Testis (tissue), 3 donors: ENCODE data around the gene DISP2. TPM values are rescaled to one million over a fixed set of nuclear protein-coding genes. Genes with fewer than 3 reads are reported as not detected.
A peak's percentile ranks its signal among the peaks of the same experiment; 100 is the strongest.

ENCODE experiments used
- DNase-seq: peaks from one replicate; pipeline ENCODE4 v3.0.0-alpha.2; 2019
- H3K27ac ChIP-seq, 2 donors: fragments of 200-600 bp; sonication (generic); one replicate each; pipeline ENCODE4 v1.5.1; 2019
- H3K27me3 ChIP-seq: fragments of 200-600 bp; sonication (generic); one replicate; pipeline ENCODE4 v1.5.1; 2019
- H3K36me3 ChIP-seq: fragments of 200-600 bp; sonication (generic); one replicate; pipeline ENCODE4 v1.5.1; 2017; ENCODE audit warnings: low read depth; ENCODE audit errors: missing control alignments
- H3K4me1 ChIP-seq: fragments of 200-600 bp; sonication (generic); one replicate; pipeline ENCODE4 v1.5.1; 2019
- H3K4me3 ChIP-seq, 2 donors: fragments of 200-600 bp; sonication (generic); one replicate each; pipeline ENCODE4 v1.5.1; 2017 to 2019
- H3K9me3 ChIP-seq: fragments of 200-600 bp; sonication (generic); one replicate; pipeline ENCODE4 v1.5.1; 2017
- POLR2A ChIP-seq: fragments of 450-650 bp; IDR thresholded peaks from one replicate; pipeline ENCODE4 v1.6.1; 2017; ENCODE audit warnings: antibody characterized with exemption, mild to moderate bottlenecking, moderate library complexity
- WGBS, 2 donors: methylation state at CpG; one replicate each; pipeline ENCODE4 v1.1.5; 2018; 5-methylcytosine and 5-hydroxymethylcytosine counted together
- intact Hi-C: fragments of 100-400 bp; cut with DNase I; formaldehyde crosslinking; loops from one replicate; pipeline ENCODE4 v1.15.1; 2023; ENCODE audit warnings: low total_unique reads
- polyA plus RNA-seq: library from polyadenylated mRNA; stranded (reverse); fragments of 350-450 nt; fragmentation: Illumina TruSeq; extraction: RNeasy Lipid Tissue Mini Kit (QIAGEN cat#74804); gene quantifications from one replicate; pipeline ENCODE4 v1.2.3, GENCODE V29; 2014; ENCODE audit warnings: low read depth, low replicate concordance; ENCODE audit not compliant: insufficient read depth
- total RNA-seq, 2 donors: library from RNA; depleted of rRNA; stranded (reverse); fragments of >200 nt; gene quantifications; one replicate each; pipeline ENCODE4 v1.2.3, GENCODE V29; 2016
- TF ChIP-seq, protein P1 (sequence below), 3 experiments: fragments of 450-650 bp in 2 of 3; fragments of 200-600 bp in 1 of 3; sonication (generic) in 1 of 3; IDR thresholded peaks; one replicate each; pipeline ENCODE4 v1.5.1; 2016 to 2019; ENCODE audit warnings: antibody characterized with exemption in 3 of 3, mild to moderate bottlenecking in 2 of 3, moderate library complexity in 1 of 3

Gene DISP2
- total and polyA plus RNA-seq, 3 donors from 2014 or later, result 3.0 to 7.6 (median 4.4) TPM

DNA sequence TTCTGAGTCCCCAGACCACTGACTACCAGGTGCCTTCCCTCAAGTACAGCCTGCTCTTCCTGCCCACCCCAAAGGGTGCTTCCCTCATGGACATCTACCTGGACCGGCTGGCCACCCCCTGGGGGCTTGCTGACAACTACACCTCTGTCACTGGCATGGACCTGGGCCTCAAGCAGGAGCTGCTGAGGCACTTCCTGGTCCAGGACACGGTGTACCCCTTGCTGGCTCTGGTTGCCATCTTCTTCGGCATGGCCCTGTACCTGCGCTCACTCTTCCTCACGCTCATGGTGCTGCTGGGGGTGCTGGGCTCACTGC is 9.3 kb downstream of the DISP2 start:
- Histone ChIP-seq H3K27ac (no peak overlapping the region), H3K27me3 (no peaks in the 10 kb centered on the region), H3K9me3 (no peaks in the 10 kb centered on the region), H3K4me3 (peak overlapping the region in 1 of 2 donors; percentile 27), H3K4me1 (no peaks in the 10 kb centered on the region), H3K36me3 (no peaks in the 10 kb centered on the region)
- 56 to 62% methylated on average over 4 to 5 of the region's 5 CpGs for WGBS, 2 donors
- TF ChIP-seq POLR2A, result no peak
- TF ChIP-seq, protein P1, sequence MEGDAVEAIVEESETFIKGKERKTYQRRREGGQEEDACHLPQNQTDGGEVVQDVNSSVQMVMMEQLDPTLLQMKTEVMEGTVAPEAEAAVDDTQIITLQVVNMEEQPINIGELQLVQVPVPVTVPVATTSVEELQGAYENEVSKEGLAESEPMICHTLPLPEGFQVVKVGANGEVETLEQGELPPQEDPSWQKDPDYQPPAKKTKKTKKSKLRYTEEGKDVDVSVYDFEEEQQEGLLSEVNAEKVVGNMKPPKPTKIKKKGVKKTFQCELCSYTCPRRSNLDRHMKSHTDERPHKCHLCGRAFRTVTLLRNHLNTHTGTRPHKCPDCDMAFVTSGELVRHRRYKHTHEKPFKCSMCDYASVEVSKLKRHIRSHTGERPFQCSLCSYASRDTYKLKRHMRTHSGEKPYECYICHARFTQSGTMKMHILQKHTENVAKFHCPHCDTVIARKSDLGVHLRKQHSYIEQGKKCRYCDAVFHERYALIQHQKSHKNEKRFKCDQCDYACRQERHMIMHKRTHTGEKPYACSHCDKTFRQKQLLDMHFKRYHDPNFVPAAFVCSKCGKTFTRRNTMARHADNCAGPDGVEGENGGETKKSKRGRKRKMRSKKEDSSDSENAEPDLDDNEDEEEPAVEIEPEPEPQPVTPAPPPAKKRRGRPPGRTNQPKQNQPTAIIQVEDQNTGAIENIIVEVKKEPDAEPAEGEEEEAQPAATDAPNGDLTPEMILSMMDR (IDR thresholded peaks at IDR 0.05), result no peak
- DNase-seq, result no peak
- intact Hi-C loops, result loop anchor here (10.0 kb wide), 1 partner anchor 47 kb away; no protein-coding TSS in a partner anchor

DNA sequence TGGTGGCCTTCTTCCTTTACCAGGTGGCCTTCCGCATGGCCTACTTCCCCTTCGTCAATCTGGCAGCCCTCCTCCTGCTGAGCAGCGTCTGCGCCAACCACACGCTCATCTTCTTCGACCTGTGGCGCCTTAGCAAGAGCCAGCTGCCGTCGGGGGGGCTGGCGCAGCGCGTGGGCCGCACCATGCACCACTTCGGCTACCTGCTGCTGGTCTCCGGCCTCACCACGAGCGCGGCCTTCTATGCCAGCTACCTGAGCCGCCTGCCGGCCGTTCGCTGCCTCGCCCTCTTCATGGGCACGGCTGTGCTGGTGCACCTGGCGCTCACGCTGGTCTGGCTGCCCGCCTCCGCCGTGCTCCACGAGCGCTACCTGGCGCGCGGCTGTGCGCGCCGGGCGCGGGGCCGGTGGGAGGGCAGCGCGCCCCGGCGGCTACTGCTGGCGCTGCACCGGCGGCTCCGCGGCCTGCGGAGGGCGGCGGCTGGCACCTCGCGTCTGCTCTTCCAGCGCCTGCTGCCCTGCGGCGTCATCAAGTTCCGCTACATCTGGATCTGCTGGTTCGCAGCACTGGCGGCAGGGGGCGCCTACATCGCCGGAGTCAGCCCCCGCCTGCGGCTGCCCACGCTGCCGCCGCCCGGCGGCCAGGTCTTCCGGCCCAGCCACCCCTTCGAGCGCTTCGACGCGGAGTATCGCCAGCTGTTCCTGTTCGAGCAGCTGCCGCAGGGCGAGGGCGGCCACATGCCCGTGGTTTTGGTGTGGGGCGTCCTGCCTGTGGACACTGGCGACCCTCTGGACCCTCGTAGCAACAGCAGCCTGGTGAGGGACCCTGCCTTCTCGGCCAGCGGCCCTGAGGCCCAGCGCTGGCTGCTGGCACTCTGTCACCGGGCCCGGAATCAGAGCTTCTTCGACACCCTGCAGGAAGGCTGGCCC is 9.9 kb downstream of the DISP2 start:
- no peaks in the 10 kb centered on the region for H3K36me3 ChIP-seq
- TF ChIP-seq, protein P1 (IDR thresholded peaks at IDR 0.05), result peak; percentile 77 to 83 (median 80)
- no peak for TF ChIP-seq POLR2A

DNA sequence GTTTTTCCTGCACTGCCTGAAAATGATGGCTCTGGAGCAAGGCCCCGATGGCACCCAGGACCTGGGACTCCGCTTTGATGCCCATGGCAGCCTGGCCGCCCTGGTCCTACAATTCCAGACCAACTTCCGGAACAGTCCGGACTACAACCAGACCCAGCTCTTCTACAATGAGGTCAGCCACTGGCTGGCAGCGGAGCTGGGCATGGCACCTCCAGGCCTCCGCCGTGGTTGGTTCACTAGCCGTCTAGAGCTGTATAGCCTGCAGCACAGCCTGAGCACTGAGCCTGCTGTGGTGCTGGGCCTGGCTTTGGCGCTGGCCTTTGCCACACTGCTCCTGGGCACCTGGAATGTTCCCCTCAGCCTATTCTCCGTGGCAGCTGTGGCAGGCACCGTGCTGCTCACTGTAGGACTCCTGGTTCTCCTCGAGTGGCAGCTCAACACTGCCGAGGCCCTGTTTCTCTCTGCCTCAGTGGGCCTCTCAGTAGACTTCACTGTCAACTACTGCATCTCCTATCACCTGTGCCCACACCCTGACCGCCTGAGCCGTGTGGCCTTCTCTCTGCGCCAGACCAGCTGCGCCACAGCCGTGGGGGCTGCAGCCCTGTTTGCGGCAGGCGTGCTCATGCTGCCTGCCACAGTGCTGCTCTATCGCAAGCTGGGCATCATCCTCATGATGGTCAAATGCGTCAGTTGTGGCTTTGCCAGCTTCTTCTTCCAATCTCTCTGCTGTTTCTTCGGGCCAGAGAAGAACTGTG is 10.9 kb downstream of the DISP2 start:
- H3K36me3 ChIP-seq, result no peaks in the 10 kb centered on the region

More for the DNA sequence above, 9.9 kb downstream of the DISP2 start:
- peak; percentile 89 for DNase-seq
- no peak overlapping the region for H3K27ac ChIP-seq
- 10 to 38% methylated on average over 10 to 72 of the region's 91 CpGs for WGBS, 2 donors
- intact Hi-C loops, result loop anchor here (10.0 kb wide), 1 partner anchor 47 kb away; no protein-coding TSS in a partner anchor
- H3K4me1 ChIP-seq, result no peaks in the 10 kb centered on the region
- H3K4me3 ChIP-seq, result peak overlapping the region; percentile 37 to 45
- H3K27me3 ChIP-seq, result no peaks in the 10 kb centered on the region
- H3K9me3 ChIP-seq, result no peaks in the 10 kb centered on the region

DNA sequence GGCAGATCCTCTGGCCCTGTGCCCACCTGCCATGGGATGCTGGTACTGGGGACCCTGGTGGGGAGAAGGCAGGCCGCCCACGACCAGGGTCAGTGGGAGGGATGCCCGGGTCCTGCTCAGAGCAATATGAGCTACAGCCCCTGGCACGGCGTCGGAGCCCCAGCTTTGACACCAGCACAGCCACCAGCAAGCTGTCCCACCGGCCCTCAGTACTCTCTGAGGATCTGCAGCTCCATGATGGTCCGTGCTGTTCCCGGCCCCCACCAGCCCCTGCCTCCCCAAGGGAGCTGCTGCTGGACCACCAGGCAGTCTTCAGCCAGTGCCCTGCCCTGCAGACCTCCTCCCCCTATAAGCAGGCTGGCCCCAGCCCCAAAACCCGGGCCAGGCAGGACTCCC is 11.5 kb downstream of the DISP2 start:
- no peaks in the 10 kb centered on the region for H3K36me3 ChIP-seq
- WGBS, 2 donors, result 87 to 100% methylated on average over 1 to 10 of the region's 10 CpGs
- H3K4me1 ChIP-seq, result no peaks in the 10 kb centered on the region
- DNase-seq, result no peak
- H3K27me3 ChIP-seq, result no peaks in the 10 kb centered on the region
- intact Hi-C loops, result loop anchor here (10.0 kb wide), 1 partner anchor 45 kb away; no protein-coding TSS in a partner anchor
- H3K9me3 ChIP-seq, result no peaks in the 10 kb centered on the region
- no peak overlapping the region for H3K27ac ChIP-seq
- no peak overlapping the region for H3K4me3 ChIP-seq
- TF ChIP-seq, protein P1 (IDR thresholded peaks at IDR 0.05), result no peak
- no peak for TF ChIP-seq POLR2A

More for the DNA sequence above, 10.9 kb downstream of the DISP2 start:
- H3K4me3 ChIP-seq, result no peak overlapping the region
- no peaks in the 10 kb centered on the region for H3K9me3 ChIP-seq
- H3K4me1 ChIP-seq, result no peaks in the 10 kb centered on the region
- H3K27ac ChIP-seq, result no peak overlapping the region
- no peaks in the 10 kb centered on the region for H3K27me3 ChIP-seq
- no peak for DNase-seq
- TF ChIP-seq POLR2A, result no peak
- TF ChIP-seq, protein P1 (IDR thresholded peaks at IDR 0.05), result no peak
- 88 to 89% methylated on average over 13 to 24 of the region's 24 CpGs for WGBS, 2 donors
- intact Hi-C loops, result loop anchor here (10.0 kb wide), 1 partner anchor 46 kb away; no protein-coding TSS in a partner anchor
